ENCODE measurements around the gene CELA3A.
"Not testable (repeated sequence)": the region's sequence is repeated elsewhere in the genome, so short reads cannot be mapped to it uniquely, and the experiment has no call there.

CELA3A gene

DNA sequence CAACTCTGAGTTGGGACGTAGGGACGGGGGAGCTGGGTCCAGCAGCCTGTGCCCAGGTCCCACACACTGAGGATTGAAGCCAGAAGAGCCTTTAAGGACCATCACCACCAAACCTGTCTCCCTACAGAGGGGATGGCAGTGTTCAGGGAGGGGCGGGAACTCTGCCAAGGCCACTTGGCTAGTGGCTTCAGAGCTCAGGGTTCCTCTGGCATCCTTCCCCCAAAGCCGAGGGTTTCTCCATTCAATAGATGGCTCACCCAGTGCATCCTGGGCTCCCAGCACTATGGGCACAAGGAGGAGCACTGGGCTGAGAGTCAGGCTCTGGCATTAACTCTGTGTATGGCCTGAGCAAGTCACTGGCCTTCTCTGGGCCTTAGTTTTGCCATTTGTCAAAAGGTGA is 20.2 kb upstream of the CELA3A start:
- DNase-seq (ENCODE audit: low spot score) = not testable (repeated sequence)

DNA sequence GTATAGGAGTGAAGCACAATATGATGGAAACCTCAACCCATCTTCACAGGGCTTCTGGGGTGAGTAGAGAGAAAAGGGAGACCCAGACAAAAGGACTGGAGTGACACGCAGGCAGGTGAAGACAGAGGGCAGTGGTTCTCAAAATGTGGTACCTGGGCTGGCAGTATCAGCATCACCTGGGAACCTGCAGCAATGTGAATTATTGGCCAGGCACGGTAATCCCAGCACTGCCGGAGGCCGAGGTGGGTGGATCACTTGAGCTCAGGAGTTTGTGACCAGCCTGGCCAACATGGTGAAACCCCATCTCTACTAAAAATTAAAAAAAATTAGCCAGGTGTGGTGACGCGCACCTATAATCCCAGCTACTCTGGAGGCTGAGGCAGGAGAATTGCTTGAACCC is 19.3 kb upstream of the CELA3A start:
- DNase-seq (ENCODE audit: low spot score) = not testable (repeated sequence)

DNA sequence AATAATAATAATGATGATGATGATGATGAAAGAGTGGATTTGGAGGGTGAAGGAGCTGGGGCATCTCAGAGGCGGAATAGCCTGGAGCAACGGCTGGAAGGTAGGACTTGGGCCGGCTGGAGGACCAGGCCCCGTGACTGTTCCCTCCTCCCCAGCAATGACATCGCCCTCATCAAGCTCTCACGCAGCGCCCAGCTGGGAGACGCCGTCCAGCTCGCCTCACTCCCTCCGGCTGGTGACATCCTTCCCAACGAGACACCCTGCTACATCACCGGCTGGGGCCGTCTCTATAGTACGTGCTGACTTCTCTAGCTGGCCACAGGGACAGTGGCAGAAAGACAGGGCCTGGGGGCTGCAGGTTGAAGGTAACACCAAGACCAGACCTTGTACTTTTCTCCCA is 17.9 kb upstream of the CELA3A start:
- DNase-seq (ENCODE audit: low spot score) = not testable (repeated sequence)

DNA sequence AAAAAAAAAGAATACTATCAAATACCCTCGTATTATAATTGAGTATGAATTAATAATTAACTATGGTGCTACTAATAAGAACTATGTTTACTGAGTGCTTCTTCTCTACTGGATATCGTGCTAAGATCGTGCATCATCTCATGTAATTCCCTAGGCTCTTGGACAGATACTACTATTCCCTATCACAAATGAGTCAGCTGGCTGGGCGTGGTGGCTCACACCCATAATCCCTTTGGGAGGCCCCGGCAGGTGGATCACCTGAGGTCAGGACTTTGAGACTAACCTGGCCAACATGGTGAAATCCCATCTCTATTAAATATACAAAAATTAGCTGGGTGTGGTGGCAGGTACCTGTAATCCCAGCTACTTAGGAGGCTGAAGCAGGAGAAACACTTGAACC is 15.6 kb upstream of the CELA3A start:
- DNase-seq (ENCODE audit: low spot score) = not testable (repeated sequence)

DNA sequence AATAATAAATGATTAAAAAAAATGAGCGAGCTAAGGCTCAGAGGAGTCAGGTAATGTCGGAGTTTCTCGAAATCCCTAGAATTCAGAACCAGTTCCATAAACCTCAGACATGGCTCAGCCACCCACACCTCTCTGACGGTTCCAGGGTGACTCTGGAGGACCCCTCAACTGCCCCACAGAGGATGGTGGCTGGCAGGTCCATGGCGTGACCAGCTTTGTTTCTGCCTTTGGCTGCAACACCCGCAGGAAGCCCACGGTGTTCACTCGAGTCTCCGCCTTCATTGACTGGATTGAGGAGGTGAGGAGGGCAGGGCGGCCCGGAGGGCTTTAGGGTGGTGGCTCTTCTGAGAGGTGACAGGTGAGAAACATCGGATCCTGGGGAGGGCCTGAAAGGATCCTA is 15.1 kb upstream of the CELA3A start:
- DNase-seq (ENCODE audit: low spot score) = not testable (repeated sequence)

DNA sequence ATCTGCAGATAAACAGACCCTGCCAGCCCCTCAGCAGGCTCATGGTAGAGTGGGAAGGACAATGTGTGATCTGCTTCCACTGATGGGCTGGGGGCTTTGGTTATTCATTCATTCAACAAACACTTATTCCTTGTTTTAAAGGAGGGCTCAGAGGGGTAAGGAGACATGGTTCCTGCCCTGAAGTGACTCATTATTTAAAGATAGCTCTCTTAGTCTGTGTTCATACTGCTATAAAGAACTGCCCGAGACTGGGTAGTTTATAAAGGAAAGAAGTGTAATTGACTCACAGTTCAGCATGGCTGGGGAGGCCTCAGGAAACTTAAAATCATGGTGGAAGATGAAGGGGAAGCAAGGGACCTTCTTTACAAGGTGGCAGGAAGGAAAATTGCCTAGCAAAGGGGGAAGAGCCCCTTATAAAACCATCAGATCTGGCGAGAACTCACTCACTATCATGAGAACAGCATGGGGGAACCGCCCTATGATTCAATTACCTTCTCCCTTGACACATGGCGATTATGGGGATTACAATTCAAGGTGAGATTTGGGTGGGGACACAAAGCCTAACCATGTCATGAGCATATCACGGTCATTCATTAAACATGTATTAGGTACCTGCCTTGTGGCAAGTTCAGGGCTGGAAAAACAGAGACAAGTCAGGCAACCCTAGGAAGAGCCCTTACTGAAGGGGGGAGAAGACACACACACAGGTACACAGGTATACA is 11.6 kb upstream of the CELA3A start:
- DNase-seq (ENCODE audit: low spot score) = not testable (repeated sequence)

DNA sequence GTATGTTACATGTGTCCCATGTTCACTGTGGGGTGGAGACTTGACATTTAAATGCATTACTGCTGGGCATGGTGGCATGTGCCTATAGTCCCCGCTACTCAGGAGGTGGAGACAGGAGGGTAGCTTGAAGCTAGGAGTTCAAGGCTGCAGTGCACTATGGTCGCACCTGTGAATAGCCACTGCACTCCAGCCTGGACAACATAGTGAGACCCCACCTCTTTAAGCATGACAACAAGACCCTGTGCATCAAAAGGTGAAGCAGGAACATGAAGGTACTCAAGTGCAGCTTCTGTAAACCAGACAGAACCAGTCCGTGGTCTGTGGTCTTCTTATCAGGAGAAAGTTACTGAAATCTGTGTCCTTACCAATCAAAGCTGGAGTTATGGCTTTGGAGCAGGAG is 9.3 kb upstream of the CELA3A start:
- not testable (repeated sequence) for DNase-seq (ENCODE audit: low spot score)

DNA sequence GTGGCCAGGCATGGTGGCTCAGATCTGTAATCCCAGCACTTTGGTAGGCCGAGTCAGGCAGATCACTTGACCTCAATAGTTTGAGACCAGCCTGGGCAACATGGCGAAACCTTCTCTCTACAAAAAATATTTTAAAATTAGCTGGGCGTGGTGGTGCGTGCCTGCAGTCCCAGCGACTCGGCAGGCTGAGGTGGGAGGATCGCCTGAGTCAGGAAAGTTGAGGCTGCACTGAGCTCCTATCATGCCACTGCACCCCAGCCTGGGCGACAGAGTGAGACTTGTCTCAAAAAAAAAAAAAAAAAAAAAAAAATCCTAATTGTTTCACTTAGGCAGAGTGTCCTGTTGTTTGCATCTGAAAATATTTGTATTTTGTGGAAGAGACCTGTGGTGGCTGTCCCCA is 6.7 kb upstream of the CELA3A start:
- DNase-seq (ENCODE audit: low spot score) = not testable (repeated sequence)

DNA sequence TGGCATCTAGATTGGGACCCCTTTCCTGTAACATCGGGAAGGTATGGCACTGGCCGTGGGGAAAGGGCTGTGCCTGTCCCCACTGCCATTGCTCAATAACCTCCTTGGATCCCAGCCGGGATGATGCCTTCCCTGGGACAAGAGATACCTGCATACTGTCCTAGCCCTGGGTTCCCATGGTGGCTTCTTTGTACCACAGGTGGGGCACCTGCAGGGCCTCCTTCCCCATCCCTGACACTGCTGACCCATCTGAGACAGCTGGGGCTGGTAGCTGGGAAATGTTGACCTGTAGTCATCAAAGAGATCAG is 4.8 kb upstream of the CELA3A start:
- DNase-seq (ENCODE audit: low spot score) = not testable (repeated sequence)

DNA sequence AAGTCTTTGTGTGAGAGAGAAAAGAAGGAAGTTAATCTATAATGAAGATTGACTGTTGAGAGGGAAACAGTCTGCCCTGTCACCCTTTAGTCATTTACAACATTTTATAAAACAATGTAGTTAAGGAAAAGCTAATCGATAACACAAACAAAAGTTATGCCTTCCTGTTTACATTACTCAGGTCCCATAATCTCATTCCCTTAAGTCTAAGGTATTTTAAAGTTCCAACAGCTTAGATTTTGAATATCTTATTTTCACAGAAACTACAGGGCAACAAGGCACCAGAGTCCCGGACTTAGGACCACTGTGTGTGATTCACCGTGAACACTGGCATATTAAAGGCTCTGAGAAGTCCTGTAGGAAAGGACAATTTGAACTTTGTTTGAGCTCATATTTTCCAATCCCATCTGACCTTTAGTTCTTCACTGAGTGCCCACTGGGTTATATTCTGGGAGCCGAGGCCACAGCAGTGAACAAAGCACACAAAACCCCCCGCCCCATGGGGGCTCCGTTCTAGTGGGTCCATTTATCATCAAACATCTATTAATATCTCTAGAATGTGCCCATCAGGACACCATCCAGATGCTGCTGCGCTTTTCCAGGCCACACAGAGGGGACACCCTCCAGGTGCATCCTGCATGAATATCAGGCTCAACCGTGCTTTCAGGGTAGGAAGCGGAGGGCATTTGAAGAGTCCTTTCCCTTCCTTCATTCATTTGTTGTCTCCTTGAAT is 3.4 kb upstream of the CELA3A start:
- not testable (repeated sequence) for DNase-seq (ENCODE audit: low spot score)

DNA sequence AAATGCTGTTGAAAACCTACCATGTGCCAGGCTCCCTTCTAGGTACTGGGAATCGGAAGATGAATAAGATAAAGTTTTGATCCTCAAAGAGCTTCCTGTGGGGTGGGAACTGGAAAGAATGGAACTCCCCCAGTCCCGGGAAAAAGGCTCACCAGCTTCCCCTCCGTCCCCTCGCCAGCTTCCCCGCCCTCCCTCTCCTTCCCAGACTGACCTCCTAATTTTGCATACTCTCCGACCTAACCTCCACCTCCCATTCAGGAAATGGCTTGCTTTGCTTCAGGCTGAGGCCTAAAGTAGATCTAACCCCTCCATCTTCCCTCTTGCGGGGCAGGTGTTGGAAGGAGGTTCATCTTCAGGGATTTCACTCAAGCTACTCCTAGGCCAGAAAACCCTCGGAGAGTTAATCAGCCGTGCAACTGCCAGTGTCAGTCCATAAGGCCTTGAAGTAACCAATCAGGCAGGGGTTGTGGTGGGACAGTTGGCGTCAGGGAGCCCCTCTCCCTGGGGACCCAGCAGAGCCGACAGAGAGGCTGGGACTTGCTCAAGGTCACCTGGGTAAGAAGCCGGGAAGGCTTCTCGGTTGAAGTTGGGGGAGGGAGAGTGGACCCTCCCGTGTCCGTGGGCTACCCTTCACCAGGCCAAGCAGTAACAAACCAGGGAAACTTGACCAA is 2.7 kb upstream of the CELA3A start:
- not testable (repeated sequence) for DNase-seq (ENCODE audit: low spot score)

DNA sequence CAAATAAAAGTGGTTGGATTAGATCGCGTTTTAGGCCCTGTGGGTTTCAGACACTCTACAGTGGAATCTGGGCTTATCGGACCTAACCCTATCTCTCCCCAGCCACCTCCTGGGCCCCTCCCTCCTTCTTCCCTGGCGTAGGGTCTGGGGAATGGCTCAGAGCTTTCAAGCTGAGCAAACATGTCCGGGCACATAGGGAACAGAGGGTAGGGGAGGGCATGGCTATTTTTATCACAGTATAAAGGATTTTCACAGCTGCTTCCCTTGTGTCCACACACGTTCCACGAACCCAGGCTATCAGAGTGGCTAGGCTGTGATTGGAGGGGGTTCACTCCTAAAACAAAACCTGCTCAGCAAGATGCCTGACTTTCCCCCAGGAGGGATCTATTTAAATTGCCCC is 1.8 kb upstream of the CELA3A start:
- not testable (repeated sequence) for DNase-seq (ENCODE audit: low spot score)

DNA sequence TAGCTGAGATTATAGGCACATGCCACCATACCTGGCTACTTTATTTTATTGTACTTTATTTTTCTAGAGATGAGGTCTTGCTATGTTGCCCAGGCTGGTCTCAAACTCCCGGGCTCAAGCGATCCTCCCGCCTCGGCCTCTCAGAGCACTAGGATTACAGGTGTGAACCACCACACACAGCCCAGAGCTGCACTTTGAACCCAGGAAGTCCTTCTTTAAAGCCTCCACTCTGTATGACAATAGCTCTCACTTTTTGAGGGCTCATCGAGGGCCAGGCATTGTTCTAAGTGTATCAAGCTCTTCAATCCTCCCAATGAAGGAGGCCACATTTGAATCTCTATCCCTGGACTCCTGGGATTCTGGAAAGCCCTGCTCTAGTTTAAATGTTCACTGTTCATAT is 1.0 kb downstream of the CELA3A start:
- not testable (repeated sequence) for DNase-seq (ENCODE audit: low spot score)

DNA sequence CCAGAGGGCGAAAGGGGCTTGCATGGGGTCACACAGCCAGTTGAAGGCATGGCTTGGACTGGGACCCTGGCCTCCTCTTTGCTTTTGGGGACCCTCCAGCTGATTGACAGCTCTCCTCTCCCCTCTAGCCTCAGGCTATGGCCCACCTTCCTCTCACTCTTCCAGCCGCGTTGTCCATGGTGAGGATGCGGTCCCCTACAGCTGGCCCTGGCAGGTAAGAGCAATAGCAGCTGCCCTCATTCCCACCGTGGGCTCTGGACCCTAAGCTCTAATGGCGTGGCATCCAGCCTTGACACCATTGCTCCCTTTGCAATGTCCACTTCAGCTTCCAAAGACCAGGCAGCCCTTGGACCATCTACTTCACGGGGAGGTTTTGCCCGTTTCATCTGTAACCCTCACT is 1.4 kb downstream of the CELA3A start:
- DNase-seq (ENCODE audit: low spot score) = not testable (repeated sequence)

DNA sequence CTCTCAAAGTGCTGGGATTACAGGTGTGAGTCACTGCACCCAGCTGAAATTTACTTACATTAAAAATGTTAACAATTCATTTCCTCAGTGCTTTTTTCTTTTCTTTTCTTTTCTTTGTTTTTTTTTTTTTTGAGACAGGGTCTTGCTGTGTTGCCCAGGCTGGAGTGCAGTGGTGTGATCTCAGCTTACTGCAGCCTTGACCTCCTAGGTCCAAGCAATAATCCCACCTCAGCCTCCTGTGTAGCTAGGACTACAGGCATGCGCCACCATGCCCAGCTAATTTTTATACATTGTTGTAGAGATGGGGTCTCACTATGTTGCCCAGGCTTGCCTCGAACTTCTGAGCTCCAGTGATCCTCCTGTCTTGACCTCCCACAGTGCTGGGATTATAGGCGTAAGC is 2.5 kb downstream of the CELA3A start:
- DNase-seq (ENCODE audit: low spot score) = not testable (repeated sequence)

DNA sequence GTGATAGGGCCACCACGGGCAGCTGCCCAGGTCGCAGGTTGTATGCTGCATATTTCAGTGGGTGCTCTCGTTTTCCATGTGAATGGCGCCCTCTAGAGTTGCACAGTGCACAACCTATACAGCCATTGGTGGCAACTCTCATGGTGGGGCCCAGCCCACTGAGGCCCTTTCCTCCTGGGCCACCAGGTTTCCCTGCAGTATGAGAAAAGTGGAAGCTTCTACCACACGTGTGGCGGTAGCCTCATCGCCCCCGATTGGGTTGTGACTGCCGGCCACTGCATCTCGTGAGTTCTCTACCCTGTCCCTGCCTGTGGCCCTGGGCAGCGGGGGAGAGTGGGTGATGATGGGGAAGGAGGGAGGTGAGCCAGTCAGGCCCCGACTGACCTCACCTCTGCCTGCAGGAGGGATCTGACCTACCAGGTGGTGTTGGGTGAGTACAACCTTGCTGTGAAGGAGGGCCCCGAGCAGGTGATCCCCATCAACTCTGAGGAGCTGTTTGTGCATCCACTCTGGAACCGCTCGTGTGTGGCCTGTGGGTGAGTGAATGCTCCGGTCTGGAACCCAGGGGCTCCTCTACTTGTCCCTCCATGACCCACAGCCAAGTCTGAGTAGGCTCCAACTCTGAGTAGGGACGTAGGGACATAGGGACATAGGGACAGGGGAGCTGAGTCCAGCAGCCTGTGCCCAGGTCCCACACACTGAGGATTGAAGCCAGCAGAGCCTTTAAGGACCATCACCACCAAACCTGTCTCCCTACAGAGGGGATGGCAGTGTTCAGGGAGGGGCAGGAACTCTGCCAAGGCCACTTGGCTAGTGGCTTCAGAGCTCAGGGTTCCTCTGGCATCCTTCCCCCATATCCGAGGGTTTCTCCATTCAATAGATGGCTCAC is 4.0 kb downstream of the CELA3A start:
- DNase-seq (ENCODE audit: low spot score) = peak; percentile 38

DNA sequence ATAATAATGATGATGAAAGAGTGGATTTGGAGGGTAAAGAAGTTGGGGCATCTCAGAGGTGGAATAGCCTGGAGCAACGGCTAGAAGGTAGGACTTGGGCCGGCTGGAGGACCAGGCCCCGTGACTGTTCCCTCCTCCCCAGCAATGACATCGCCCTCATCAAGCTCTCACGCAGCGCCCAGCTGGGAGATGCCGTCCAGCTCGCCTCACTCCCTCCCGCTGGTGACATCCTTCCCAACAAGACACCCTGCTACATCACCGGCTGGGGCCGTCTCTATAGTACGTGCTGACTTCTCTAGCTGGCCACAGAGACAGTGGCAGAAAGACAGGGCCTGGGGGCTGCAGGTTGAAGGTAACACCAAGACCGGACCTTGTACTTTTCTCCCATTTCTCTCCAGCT is 5.3 kb downstream of the CELA3A start:
- DNase-seq (ENCODE audit: low spot score) = not testable (repeated sequence)

DNA sequence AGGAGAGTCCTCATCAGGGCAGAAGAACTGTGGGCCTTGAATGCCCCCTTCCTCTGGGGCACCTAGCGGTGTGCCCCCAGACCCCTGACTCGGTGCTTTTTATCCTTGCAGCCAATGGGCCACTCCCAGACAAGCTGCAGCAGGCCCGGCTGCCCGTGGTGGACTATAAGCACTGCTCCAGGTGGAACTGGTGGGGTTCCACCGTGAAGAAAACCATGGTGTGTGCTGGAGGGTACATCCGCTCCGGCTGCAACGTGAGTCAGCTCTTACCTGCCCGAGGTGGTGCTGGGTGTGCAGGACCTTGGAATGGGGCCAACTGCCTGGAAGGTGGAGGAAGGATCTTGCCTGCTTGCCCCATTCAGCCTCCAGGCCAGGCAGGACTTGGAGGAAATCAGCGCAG is 5.8 kb downstream of the CELA3A start:
- not testable (repeated sequence) for DNase-seq (ENCODE audit: low spot score)

DNA sequence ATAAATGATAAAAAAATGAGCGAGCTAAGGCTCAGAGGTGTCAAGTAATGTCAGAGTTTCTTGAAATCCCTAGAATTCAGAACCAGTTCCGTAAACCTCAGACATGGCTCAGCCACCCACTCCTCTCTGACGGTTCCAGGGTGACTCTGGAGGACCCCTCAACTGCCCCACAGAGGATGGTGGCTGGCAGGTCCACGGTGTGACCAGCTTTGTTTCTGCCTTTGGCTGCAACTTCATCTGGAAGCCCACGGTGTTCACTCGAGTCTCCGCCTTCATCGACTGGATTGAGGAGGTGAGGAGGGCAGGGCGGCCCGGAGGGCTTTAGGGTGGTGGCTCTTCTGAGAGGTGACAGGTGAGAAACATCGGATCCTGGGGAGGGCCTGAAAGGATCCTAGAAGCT is 8.1 kb downstream of the CELA3A start:
- DNase-seq (ENCODE audit: low spot score) = not testable (repeated sequence)

DNA sequence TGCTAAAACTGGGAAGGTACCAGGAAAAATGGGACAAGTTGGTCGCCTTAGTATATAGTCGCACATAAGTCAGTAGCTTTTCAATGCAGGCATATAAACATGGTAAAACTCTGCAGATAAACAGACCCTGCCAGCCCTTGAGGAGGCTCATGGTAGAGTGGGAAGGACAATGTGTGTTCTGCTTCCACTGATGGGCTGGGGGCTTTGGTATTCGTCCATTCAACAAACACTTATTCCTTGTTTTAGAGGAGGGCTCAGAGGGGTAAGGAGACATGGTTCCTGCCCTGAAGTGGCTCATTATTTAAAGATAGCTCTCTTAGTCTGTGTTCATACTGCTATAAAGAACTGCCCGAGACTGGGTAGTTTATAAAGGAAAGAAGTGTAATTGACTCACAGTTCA is 11.3 kb downstream of the CELA3A start:
- DNase-seq (ENCODE audit: low spot score) = not testable (repeated sequence)

DNA sequence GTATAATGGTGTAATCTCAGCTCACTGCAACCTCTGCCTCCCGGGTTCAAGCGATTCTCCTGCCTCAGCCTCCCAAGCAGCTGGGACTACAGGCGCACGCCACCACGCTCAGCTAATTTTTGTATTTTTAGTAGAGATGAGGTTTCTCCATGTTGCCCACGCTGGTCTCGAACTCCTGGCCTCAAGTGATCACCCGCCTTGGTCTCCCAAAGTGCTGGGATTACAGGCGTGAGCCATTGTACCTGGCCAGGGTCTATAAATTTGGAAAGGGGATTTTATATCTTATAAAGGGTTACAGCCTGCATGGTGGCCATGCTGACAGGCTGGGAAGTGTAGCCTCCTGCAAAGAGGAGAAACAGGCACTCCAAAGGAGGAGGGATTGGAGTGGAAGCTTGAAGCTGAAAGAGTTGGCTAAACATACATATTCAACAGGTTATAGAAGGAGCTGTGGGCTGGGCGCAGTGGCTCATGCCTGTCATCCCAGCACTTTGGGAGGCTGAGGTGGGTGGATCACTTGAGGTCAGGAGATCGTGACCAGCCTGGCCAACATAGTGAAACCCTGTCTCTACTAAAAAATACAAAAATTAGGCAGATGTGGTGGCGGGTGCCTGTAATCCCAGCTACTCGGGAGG is 13.2 kb downstream of the CELA3A start:
- DNase-seq (ENCODE audit: low spot score) = not testable (repeated sequence)

Measured in activated CD4-positive, alpha-beta T cell treated with anti-CD3 and anti-CD28 coated beads, Interleukin-2, Interleukin-4, amounts not matched to agents 100 ng/mL and 50 ng/mL, durations not matched to agents 16 hours and 8 hours (primary cell).